Measurements from ENCODE around the gene SERPINB6. TPM values are rescaled to one million over a fixed set of nuclear protein-coding genes. Genes with fewer than 3 reads are reported as not detected.
A peak's percentile ranks its signal among the peaks of the same experiment; 100 is the strongest.
"Not testable (repeated sequence)": the region's sequence is repeated elsewhere in the genome, so short reads cannot be mapped to it uniquely, and the experiment has no call there.

SERPINB6 gene
- total RNA-seq, 4 donors from 2014 or later, result 76.6 to 95.7 (median 84.4) TPM

- Histone ChIP-seq H3K4me1 (peaks cover 0 to 12% (median 10%) of the 10 kb centered on the region in 3 donors), H3K4me3 (no peak overlapping the region), H3K27me3 (no peaks in the 10 kb centered on the region), H3K9me3 (peaks cover 0 to 22% (median 14%) of the 10 kb centered on the region in 3 donors), H3K36me3 (peaks cover 0 to 96% (median 4%) of the 10 kb centered on the region in 3 donors), H3K27ac (peak overlapping the region in 1 of 4 donors; percentile 5)
- intact Hi-C loops (cut with DNase I), result no loop called here
- TF ChIP-seq POLR2A (IDR thresholded peaks at IDR 0.05), result no peak
- TF ChIP-seq, protein P1, sequence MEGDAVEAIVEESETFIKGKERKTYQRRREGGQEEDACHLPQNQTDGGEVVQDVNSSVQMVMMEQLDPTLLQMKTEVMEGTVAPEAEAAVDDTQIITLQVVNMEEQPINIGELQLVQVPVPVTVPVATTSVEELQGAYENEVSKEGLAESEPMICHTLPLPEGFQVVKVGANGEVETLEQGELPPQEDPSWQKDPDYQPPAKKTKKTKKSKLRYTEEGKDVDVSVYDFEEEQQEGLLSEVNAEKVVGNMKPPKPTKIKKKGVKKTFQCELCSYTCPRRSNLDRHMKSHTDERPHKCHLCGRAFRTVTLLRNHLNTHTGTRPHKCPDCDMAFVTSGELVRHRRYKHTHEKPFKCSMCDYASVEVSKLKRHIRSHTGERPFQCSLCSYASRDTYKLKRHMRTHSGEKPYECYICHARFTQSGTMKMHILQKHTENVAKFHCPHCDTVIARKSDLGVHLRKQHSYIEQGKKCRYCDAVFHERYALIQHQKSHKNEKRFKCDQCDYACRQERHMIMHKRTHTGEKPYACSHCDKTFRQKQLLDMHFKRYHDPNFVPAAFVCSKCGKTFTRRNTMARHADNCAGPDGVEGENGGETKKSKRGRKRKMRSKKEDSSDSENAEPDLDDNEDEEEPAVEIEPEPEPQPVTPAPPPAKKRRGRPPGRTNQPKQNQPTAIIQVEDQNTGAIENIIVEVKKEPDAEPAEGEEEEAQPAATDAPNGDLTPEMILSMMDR (IDR thresholded peaks at IDR 0.05), result no peak
- no peak for DNase-seq
- WGBS, 2 donors, result 60 to 67% methylated on average over 1 of the region's 2 CpGs
Measured at GRCh38 chr6:3013486-3013885, 42.1 kb upstream of the SERPINB6 start.

DNA sequence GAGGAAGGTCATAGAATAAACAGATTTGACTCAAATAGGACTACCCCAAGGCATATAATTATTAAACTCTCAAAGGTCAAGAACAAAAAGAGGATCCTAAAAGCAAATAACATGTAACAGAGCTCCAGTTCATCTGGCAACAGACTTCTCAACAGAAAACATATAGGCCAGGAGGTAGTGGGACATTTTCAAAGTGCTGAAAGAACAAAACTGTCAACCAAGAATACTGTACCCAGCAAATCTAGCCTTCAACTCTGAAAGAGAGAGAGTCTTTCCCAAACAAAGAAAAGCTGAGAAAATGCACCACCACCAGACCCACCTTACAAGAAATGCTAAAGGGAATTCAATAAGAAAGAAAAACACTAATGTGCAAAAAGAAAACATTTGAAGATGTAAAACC, 40.2 kb upstream of the SERPINB6 start:
- intact Hi-C loops (cut with DNase I), result no loop called here
- no peak overlapping the region for H3K4me3 ChIP-seq
- peaks cover 0 to 96% (median 10%) of the 10 kb centered on the region in 3 donors for H3K36me3 ChIP-seq
- TF ChIP-seq, protein P1 (IDR thresholded peaks at IDR 0.05), result no peak
- no peak for TF ChIP-seq POLR2A (IDR thresholded peaks at IDR 0.05)
- no peaks in the 10 kb centered on the region for H3K27me3 ChIP-seq
- DNase-seq, result no peak
- H3K4me1 ChIP-seq, result peaks cover 0 to 12% (median 10%) of the 10 kb centered on the region in 3 donors
- no peak overlapping the region for H3K27ac ChIP-seq
- peaks cover 0 to 22% (median 14%) of the 10 kb centered on the region in 3 donors for H3K9me3 ChIP-seq

DNA sequence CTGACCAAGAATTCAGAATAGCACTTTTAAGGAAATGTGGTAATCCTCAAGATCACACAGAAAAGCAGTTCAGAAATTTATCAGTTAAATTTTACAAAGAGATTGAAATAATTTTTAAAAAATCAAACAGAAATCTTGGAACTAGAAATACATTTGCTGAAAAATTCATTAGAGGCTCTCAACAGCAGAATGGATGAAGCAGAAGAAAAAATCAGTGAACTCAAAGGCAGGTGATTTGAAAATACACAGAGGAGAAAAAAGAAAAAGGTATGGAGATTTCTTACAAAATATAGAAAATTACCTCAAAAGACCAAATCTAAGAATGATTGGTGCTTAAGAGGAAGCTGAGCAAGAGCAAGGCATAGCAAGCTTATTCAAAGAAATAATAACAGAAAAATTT, 39.8 kb upstream of the SERPINB6 start:
- TF ChIP-seq, protein P1 (IDR thresholded peaks at IDR 0.05), result no peak
- TF ChIP-seq POLR2A (IDR thresholded peaks at IDR 0.05), result no peak
- no peak overlapping the region for H3K27ac ChIP-seq
- no peak overlapping the region for H3K4me3 ChIP-seq
- peaks cover 0 to 96% (median 11%) of the 10 kb centered on the region in 3 donors for H3K36me3 ChIP-seq
- intact Hi-C loops (cut with DNase I), result no loop called here
- peaks cover 0 to 12% (median 10%) of the 10 kb centered on the region in 3 donors for H3K4me1 ChIP-seq
- H3K27me3 ChIP-seq, result no peaks in the 10 kb centered on the region
- peaks cover 0 to 22% (median 14%) of the 10 kb centered on the region in 3 donors for H3K9me3 ChIP-seq
- no peak for DNase-seq

GRCh38 chr6:3009930-3010329, 38.6 kb upstream of the SERPINB6 start:
- intact Hi-C loops (cut with DNase I), result no loop called here
- 82 to 87% methylated on average over 3 of the region's 3 CpGs for WGBS, 2 donors
- Histone ChIP-seq H3K9me3 (peaks cover 0 to 22% (median 14%) of the 10 kb centered on the region in 3 donors), H3K4me3 (no peak overlapping the region), H3K27me3 (no peaks in the 10 kb centered on the region), H3K4me1 (peaks cover 0 to 12% (median 10%) of the 10 kb centered on the region in 3 donors), H3K27ac (no peak overlapping the region), H3K36me3 (peaks cover 0 to 96% (median 7%) of the 10 kb centered on the region in 3 donors)
- TF ChIP-seq, protein P1 (IDR thresholded peaks at IDR 0.05), result no peak
- no peak for TF ChIP-seq POLR2A (IDR thresholded peaks at IDR 0.05)
- DNase-seq, result no peak

- H3K9me3 ChIP-seq, result peaks cover 0 to 22% (median 14%) of the 10 kb centered on the region in 3 donors
- H3K4me1 ChIP-seq; intact Hi-C loops (cut with DNase I); DNase-seq; H3K27ac ChIP-seq; H3K4me3 ChIP-seq; H3K27me3 ChIP-seq: not testable (repeated sequence)
- WGBS, 2 donors, result 95 to 96% methylated on average over 17 of the region's 17 CpGs
- peaks cover 0 to 96% (median 7%) of the 10 kb centered on the region in 3 donors for H3K36me3 ChIP-seq
Measured at GRCh38 chr6:3008712-3009265, 37.4 kb upstream of the SERPINB6 start.

Measured in esophagus squamous epithelium (tissue), 5 donors.